Measurements from ENCODE around the gene TSBP1.

TSBP1 gene

DNA sequence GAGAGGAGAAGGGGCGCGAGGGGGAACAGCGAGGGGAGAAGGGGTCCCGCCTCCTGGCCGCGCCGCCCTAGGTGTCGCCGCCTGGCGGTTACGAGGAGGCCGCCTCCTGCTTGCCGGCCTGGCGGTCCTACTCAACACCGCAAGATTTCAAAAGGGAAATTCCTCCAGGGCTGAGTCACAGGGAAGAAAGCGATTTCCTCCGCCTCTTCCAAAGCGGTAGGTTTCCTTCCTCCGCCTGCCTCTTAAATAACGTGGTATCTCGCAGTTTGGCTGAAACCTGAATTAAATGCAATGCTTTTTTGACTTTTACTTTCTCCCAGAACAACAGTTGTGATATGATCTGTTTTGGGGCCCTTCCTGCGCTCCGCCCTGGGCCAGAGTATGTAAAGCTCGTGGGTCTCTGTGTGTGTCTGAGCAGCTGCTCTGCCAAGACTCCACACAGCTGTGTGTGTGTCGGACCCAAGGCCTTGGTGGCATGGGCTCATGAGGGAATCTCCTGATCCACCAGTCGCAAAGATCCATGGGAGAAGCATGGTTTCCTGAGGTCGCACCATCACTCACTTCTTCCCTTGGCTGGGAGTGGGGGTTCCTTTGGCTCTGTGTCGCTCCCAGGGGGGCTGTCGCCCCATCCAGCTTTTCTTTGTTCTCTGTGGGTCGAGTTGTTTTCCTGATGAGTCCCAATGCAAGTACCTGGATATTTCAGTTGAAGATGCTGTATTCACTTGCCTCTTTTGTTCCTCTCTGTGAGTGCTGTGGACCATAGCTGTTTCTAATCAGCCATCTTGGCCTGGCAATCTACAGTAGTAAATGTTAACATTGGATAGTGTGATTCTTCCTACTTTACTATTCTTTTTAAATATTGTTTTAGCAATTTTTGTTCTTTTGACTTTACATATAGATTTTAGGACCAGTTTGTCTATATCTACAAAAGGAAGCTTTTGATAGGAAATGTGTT lies 116.2 kb downstream of the TSBP1 start:
- H3K4me3 ChIP-seq (ENCODE audit: control insufficient read depth, low read depth, low read length), result peak overlapping the region; percentile 40
- TF ChIP-seq, protein P1, sequence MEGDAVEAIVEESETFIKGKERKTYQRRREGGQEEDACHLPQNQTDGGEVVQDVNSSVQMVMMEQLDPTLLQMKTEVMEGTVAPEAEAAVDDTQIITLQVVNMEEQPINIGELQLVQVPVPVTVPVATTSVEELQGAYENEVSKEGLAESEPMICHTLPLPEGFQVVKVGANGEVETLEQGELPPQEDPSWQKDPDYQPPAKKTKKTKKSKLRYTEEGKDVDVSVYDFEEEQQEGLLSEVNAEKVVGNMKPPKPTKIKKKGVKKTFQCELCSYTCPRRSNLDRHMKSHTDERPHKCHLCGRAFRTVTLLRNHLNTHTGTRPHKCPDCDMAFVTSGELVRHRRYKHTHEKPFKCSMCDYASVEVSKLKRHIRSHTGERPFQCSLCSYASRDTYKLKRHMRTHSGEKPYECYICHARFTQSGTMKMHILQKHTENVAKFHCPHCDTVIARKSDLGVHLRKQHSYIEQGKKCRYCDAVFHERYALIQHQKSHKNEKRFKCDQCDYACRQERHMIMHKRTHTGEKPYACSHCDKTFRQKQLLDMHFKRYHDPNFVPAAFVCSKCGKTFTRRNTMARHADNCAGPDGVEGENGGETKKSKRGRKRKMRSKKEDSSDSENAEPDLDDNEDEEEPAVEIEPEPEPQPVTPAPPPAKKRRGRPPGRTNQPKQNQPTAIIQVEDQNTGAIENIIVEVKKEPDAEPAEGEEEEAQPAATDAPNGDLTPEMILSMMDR (IDR thresholded peaks at IDR 0.05; ENCODE audit: control insufficient read depth, insufficient read depth, low read depth, low read length, missing control alignments), result peak; percentile 87
- DNase-seq (ENCODE audit: low read depth), result peak; percentile 55

DNA sequence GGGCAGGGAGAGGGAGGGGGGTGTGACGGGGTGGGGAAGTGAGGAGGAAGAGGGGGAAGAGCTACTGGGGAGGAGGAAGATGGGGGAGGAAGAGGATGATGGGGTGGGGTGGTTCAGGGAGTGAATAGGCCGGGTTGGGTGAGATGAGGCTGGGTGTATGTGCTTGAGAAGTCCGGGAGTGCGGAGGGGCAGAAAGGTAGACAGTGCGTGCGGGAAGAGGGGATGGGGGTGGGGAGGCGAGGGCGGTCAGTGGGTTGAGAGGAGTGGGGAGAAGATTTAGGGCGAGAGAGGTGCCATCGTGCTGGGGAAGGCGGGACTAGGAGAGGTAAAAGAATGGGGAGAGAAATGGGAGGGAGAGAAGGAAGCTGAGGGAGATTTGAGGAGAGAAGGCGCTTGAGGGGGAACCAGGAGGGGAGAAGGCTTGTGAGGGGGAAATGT lies 116.9 kb downstream of the TSBP1 start:
- TF ChIP-seq, protein P1 (IDR thresholded peaks at IDR 0.05; ENCODE audit: control insufficient read depth, insufficient read depth, low read depth, low read length, missing control alignments), result no peak
- peak overlapping the region; percentile 40 for H3K4me3 ChIP-seq (ENCODE audit: control insufficient read depth, low read depth, low read length)
- no peak for DNase-seq (ENCODE audit: low read depth)

DNA sequence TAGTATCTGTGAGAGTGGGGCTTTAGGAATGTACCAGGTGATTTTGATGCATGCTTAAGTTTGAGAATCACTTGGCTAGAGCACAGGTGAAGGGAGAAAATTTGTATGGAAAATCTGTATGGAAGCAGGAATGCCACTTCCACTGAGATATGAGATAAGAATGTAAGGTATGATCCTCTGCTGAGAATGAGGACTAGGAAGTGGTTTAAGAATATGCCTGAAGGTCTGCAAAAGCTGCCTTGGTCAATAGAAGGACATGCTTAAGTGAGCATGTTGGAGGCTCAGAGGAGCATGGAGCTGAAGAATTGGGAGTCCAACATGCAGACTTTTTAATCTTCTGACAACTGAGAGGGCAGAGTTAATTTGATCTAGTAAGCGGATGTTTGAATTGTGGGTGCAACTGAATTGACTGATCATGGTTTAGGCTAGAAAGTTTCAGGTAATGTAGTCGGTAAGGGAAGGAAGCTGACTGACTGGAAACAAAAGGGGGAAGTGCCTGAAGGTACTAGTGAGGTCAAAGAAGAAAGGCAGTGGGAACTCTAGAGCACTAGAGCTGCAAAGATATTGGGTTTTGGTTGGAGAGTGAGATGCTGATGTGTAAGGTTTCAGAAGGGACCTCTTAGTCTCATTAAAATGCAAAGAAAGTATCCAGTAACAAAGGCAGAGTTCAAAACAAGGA lies 119.2 kb downstream of the TSBP1 start:
- TF ChIP-seq, protein P1 (IDR thresholded peaks at IDR 0.05; ENCODE audit: control insufficient read depth, insufficient read depth, low read depth, low read length, missing control alignments), result no peak
- no peak for DNase-seq (ENCODE audit: low read depth)
- H3K4me3 ChIP-seq (ENCODE audit: control insufficient read depth, low read depth, low read length), result no peak overlapping the region

DNA sequence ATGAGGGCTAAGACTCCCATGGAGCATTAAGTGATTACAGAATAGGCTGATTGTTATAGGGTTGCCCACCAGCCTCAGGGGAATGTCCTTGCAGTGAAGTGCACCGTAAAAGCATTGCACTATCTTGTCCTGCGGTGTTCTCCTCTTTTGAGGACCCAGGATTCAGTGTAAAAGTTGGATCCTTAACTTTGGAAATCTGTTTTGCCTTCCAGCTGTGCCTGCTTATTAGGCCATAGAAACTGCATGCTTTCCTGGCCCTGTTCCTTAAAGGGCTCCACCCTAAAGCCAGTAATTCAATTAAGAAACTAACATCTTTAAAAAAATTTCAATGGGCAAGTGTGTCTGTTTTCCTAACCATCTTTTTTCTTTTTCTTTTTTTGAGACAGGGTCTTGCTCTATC lies 122.4 kb downstream of the TSBP1 start:
- H3K4me3 ChIP-seq (ENCODE audit: control insufficient read depth, low read depth, low read length), result no peak overlapping the region
- no peak for DNase-seq (ENCODE audit: low read depth)

DNA sequence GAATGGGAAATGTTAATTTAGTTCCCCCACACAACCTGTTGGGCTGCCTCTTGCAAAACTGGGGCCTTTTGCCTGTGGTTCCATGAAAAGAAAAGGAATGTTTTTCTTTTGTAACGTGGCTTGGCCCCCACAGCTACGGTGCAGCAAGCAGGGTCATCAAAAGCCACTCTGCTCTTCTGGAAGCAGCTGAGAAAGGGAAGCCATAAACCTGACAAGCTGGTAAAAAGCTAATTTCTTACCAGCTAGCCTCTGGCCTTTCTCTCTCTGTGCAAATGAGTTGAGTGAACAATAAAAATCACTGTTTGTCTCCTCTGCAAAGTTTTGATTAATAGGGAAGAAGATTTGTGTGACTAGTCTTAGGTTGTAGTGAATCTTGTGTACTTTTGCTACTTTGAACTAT lies 124.3 kb downstream of the TSBP1 start:
- no peak overlapping the region for H3K4me3 ChIP-seq (ENCODE audit: control insufficient read depth, low read depth, low read length)
- TF ChIP-seq, protein P1 (IDR thresholded peaks at IDR 0.05; ENCODE audit: control insufficient read depth, insufficient read depth, low read depth, low read length, missing control alignments), result no peak
- no peak for DNase-seq (ENCODE audit: low read depth)

More for the DNA sequence above, 122.4 kb downstream of the TSBP1 start:
- TF ChIP-seq, protein P1 (IDR thresholded peaks at IDR 0.05; ENCODE audit: control insufficient read depth, insufficient read depth, low read depth, low read length, missing control alignments), result no peak

DNA sequence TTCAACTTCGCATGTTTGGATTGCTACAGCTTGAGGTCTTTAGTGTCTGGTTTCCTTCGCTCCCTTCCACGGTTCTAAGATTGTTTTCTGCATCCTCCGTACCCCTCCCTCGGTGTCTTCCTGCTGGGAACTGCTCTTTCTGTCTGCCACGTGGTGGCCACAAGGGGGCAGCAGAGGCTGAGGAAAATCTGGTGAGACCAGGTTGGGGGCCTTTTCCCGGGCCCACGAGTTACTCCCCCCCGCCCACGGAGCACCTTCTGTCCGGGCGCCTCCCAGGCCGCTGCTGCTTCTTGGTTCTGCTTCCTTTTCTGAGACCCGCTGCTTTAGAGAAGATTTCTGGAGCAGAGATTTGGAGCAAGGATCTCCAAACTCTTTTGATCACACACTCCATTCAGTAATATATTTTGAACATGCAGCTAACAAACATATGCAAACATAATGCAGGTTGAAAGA lies 126.7 kb downstream of the TSBP1 start:
- DNase-seq (ENCODE audit: low read depth), result peak; percentile 27
- H3K4me3 ChIP-seq (ENCODE audit: control insufficient read depth, low read depth, low read length), result no peak overlapping the region
- TF ChIP-seq, protein P1 (IDR thresholded peaks at IDR 0.05; ENCODE audit: control insufficient read depth, insufficient read depth, low read depth, low read length, missing control alignments), result peak; percentile 92
